ENCODE data around the gene THSD7B.

The THSD7B gene

GRCh38 chr2:137223722-137224121, 458.4 kb downstream of the THSD7B start:
- H3K9me2 ChIP-seq (ENCODE audit: low read depth, low read length) = no peaks in the 10 kb centered on the region
- H3K4me1 ChIP-seq (ENCODE audit: insufficient read depth, low read length, severe bottlenecking) = no peaks in the 10 kb centered on the region
- no peaks in the 10 kb centered on the region for H3K79me2 ChIP-seq (ENCODE audit: insufficient read depth, low read length)
- H3K36me3 ChIP-seq (ENCODE audit: insufficient read depth, low read length) = no peaks in the 10 kb centered on the region
- no peak overlapping the region for H3K27ac ChIP-seq (ENCODE audit: low read depth, low read length, poor library complexity, severe bottlenecking)
- H4K20me1 ChIP-seq (ENCODE audit: insufficient read depth, low read length) = no peaks in the 10 kb centered on the region
- H3K4me3 ChIP-seq (ENCODE audit: low read depth, low read length, poor library complexity, severe bottlenecking) = no peak overlapping the region
- H3K9me3 ChIP-seq (ENCODE audit: low read length) = no peaks in the 10 kb centered on the region
- no peak for TF ChIP-seq EZH2 (IDR thresholded peaks at IDR 0.05; ENCODE audit: borderline replicate concordance, low read length)
- TF ChIP-seq, protein P1, sequence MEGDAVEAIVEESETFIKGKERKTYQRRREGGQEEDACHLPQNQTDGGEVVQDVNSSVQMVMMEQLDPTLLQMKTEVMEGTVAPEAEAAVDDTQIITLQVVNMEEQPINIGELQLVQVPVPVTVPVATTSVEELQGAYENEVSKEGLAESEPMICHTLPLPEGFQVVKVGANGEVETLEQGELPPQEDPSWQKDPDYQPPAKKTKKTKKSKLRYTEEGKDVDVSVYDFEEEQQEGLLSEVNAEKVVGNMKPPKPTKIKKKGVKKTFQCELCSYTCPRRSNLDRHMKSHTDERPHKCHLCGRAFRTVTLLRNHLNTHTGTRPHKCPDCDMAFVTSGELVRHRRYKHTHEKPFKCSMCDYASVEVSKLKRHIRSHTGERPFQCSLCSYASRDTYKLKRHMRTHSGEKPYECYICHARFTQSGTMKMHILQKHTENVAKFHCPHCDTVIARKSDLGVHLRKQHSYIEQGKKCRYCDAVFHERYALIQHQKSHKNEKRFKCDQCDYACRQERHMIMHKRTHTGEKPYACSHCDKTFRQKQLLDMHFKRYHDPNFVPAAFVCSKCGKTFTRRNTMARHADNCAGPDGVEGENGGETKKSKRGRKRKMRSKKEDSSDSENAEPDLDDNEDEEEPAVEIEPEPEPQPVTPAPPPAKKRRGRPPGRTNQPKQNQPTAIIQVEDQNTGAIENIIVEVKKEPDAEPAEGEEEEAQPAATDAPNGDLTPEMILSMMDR (IDR thresholded peaks at IDR 0.05; ENCODE audit: low read length) = no peak
- H3K4me2 ChIP-seq (ENCODE audit: low read length) = no peak overlapping the region
- H3K9ac ChIP-seq (ENCODE audit: low read length) = no peak overlapping the region
- no peaks in the 10 kb centered on the region for H3K27me3 ChIP-seq (ENCODE audit: insufficient read depth, low read length)
- H3F3A ChIP-seq (ENCODE audit: insufficient read depth, low read length) = no peaks in the 10 kb centered on the region
- H2AFZ ChIP-seq (ENCODE audit: low read length) = no peak overlapping the region

GRCh38 chr2:137228566-137228965, 463.2 kb downstream of the THSD7B start:
- Histone ChIP-seq H3K27ac (ENCODE audit: low read depth, low read length, poor library complexity, severe bottlenecking) (no peak overlapping the region), H3K36me3 (ENCODE audit: insufficient read depth, low read length) (no peaks in the 10 kb centered on the region), H3K4me3 (ENCODE audit: low read depth, low read length, poor library complexity, severe bottlenecking) (no peak overlapping the region), H3K79me2 (ENCODE audit: insufficient read depth, low read length) (no peaks in the 10 kb centered on the region), H2AFZ (ENCODE audit: low read length) (no peak overlapping the region), H3K4me1 (ENCODE audit: insufficient read depth, low read length, severe bottlenecking) (no peaks in the 10 kb centered on the region), H3F3A (ENCODE audit: insufficient read depth, low read length) (no peaks in the 10 kb centered on the region), H4K20me1 (ENCODE audit: insufficient read depth, low read length) (no peaks in the 10 kb centered on the region), H3K9me3 (ENCODE audit: low read length) (no peaks in the 10 kb centered on the region), H3K9ac (ENCODE audit: low read length) (no peak overlapping the region), H3K27me3 (ENCODE audit: insufficient read depth, low read length) (no peaks in the 10 kb centered on the region), H3K9me2 (ENCODE audit: low read depth, low read length) (no peaks in the 10 kb centered on the region), H3K4me2 (ENCODE audit: low read length) (no peak overlapping the region)
- TF ChIP-seq EZH2 (IDR thresholded peaks at IDR 0.05; ENCODE audit: borderline replicate concordance, low read length) = no peak
- TF ChIP-seq, protein P1 (IDR thresholded peaks at IDR 0.05; ENCODE audit: low read length) = no peak

DNA sequence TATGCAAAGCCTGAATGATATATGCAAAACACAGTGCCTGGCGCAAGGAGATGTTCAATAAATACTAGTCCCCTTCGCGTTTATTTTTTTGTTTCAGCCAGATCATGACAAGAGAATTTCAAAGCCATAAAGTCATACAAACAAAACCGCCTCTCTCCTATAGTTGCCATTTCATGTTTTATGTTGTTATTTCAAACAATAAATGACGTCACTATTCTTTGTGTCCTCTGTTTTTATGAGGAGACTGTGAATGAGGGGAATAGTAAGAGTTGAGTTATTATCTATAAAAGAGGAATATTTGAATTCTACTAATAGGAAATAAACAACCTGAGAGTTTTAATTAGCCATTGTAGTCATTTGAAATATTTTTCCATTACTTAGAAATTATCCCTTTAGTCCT, 464.5 kb downstream of the THSD7B start:
- Histone ChIP-seq H3K4me2 (ENCODE audit: low read length) (no peak overlapping the region), H4K20me1 (ENCODE audit: insufficient read depth, low read length) (no peaks in the 10 kb centered on the region)

More for the DNA sequence above, 464.5 kb downstream of the THSD7B start:
- no peaks in the 10 kb centered on the region for H3F3A ChIP-seq (ENCODE audit: insufficient read depth, low read length)
- no peak overlapping the region for H2AFZ ChIP-seq (ENCODE audit: low read length)
- H3K27me3 ChIP-seq (ENCODE audit: insufficient read depth, low read length) = no peaks in the 10 kb centered on the region
- H3K9ac ChIP-seq (ENCODE audit: low read length) = no peak overlapping the region
- no peaks in the 10 kb centered on the region for H3K4me1 ChIP-seq (ENCODE audit: insufficient read depth, low read length, severe bottlenecking)
- no peaks in the 10 kb centered on the region for H3K36me3 ChIP-seq (ENCODE audit: insufficient read depth, low read length)
- H3K9me3 ChIP-seq (ENCODE audit: low read length) = no peaks in the 10 kb centered on the region
- no peak overlapping the region for H3K27ac ChIP-seq (ENCODE audit: low read depth, low read length, poor library complexity, severe bottlenecking)
- no peak overlapping the region for H3K4me3 ChIP-seq (ENCODE audit: low read depth, low read length, poor library complexity, severe bottlenecking)
- no peak for TF ChIP-seq EZH2 (IDR thresholded peaks at IDR 0.05; ENCODE audit: borderline replicate concordance, low read length)
- TF ChIP-seq, protein P1 (IDR thresholded peaks at IDR 0.05; ENCODE audit: low read length) = no peak
- H3K79me2 ChIP-seq (ENCODE audit: insufficient read depth, low read length) = no peaks in the 10 kb centered on the region
- no peaks in the 10 kb centered on the region for H3K9me2 ChIP-seq (ENCODE audit: low read depth, low read length)
